MM.1S (cell line): ENCODE data around the gene LFNG.

Experiments
- DNase-seq: peaks from one replicate; pipeline ENCODE4 v3.0.0-alpha.2; 2015
- H2AFZ ChIP-seq: fragments of 300-600 bp; sonication (generic); 2 replicates; pipeline ENCODE4 v1.6.0; 2016; ENCODE audit warnings: antibody characterized with exemption, low read length
- H3F3A ChIP-seq: fragments of 300-600 bp; sonication (generic); 2 replicates; pipeline ENCODE4 v1.6.1; 2016; ENCODE audit warnings: mild to moderate bottlenecking, antibody characterized with exemption, low read length, moderate library complexity, mixed read lengths; ENCODE audit not compliant: insufficient read depth
- H3K27ac ChIP-seq: fragments of 300-600 bp; sonication (generic); 2 replicates; pipeline ENCODE4 v1.5.1; 2016; ENCODE audit warnings: mild to moderate bottlenecking, low read length
- H3K27me3 ChIP-seq: fragments of 300-600 bp; sonication (generic); replicated peaks from 2 replicates; pipeline ENCODE4 v1.6.0; 2016; ENCODE audit warnings: low read length; ENCODE audit not compliant: insufficient read depth
- H3K36me3 ChIP-seq: fragments of 300-600 bp; sonication (generic); replicated peaks from 2 replicates; pipeline ENCODE4 v1.6.1; 2016; ENCODE audit warnings: mild to moderate bottlenecking, low read length, mixed read lengths; ENCODE audit not compliant: insufficient read depth
- H3K4me1 ChIP-seq: fragments of 300-600 bp; sonication (generic); 2 replicates; pipeline ENCODE4 v1.6.1; 2016; ENCODE audit warnings: low read length, mixed read lengths
- H3K4me2 ChIP-seq: fragments of 300-600 bp; sonication (generic); 2 replicates; pipeline ENCODE4 v1.6.0; 2016; ENCODE audit warnings: low read depth, low read length
- H3K4me3 ChIP-seq: fragments of 300-600 bp; sonication (generic); 2 replicates; pipeline ENCODE4 v1.5.1; 2016; ENCODE audit warnings: low read length, mixed read lengths
- H3K79me2 ChIP-seq: fragments of 300-600 bp; sonication (generic); 2 replicates; pipeline ENCODE4 v1.6.1; 2016; ENCODE audit warnings: mixed run types, low read length, mixed read lengths
- H3K9ac ChIP-seq: fragments of 300-600 bp; sonication (generic); 2 replicates; pipeline ENCODE4 v1.6.1; 2016; ENCODE audit warnings: low read length, mixed read lengths
- H3K9me2 ChIP-seq: fragments of 300-600 bp; sonication (generic); replicated peaks from 2 replicates; pipeline ENCODE4 v1.6.1; 2016; ENCODE audit warnings: mild to moderate bottlenecking, low read length, mixed read lengths; ENCODE audit not compliant: insufficient read depth
- H3K9me3 ChIP-seq: fragments of 300-600 bp; sonication (generic); replicated peaks from 2 replicates; pipeline ENCODE4 v1.6.1; 2016; ENCODE audit warnings: mild to moderate bottlenecking, low read length, mixed read lengths; ENCODE audit not compliant: insufficient read depth
- H4K20me1 ChIP-seq: fragments of 300-600 bp; sonication (generic); 2 replicates; pipeline ENCODE4 v1.6.1; 2016; ENCODE audit warnings: mild to moderate bottlenecking, low read length, moderate library complexity, mixed read lengths; ENCODE audit not compliant: insufficient read depth
- CTCF ChIP-seq: fragments of 300-600 bp; sonication (generic); IDR thresholded peaks from 2 replicates; pipeline ENCODE4 v1.5.1; 2016; ENCODE audit warnings: antibody characterized with exemption, low read length, mixed read lengths
- EZH2 ChIP-seq: fragments of 300-600 bp; sonication (generic); optimal IDR thresholded peaks from 2 replicates; pipeline ENCODE3; 2017; ENCODE audit warnings: low read depth, mild to moderate bottlenecking, antibody characterized with exemption, low read length, mixed read lengths
- EZH2phosphoT487 ChIP-seq: fragments of 300-600 bp; sonication (generic); IDR thresholded peaks from 2 replicates; pipeline ENCODE4 v1.6.1; 2018; ENCODE audit warnings: antibody characterized with exemption, low read length

The LFNG gene

DNA sequence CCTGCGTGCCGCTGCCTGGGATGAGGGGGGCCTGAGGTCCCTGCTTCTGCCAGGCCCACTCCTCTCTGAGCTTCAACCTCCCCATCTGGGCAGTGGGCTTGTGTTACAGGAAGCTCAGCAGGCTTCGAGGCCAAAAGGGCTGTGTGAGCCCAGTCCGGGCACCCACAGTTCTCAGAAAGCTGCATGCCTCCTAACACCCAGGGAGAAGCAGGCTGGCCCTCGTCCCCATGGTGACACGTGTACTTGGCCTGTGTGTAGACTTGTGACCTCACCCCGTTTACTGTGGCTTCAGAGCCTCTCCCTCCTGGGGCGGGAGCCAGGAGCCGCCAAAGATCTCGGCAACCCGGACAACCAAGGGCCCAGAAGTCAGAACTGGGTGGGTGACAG is 41.2 kb upstream of the LFNG start:
- H3F3A ChIP-seq = no peaks in the 10 kb centered on the region
- H3K36me3 ChIP-seq = no peaks in the 10 kb centered on the region
- no peaks in the 10 kb centered on the region for H4K20me1 ChIP-seq
- no peaks in the 10 kb centered on the region for H3K9me3 ChIP-seq
- no peak overlapping the region for H3K27ac ChIP-seq
- peaks cover 74% of the 10 kb centered on the region for H3K27me3 ChIP-seq
- H3K79me2 ChIP-seq = no peaks in the 10 kb centered on the region
- H3K4me3 ChIP-seq = no peak overlapping the region
- no peak for DNase-seq
- H3K9ac ChIP-seq = no peak overlapping the region
- H3K4me1 ChIP-seq = no peaks in the 10 kb centered on the region
- no peak overlapping the region for H3K4me2 ChIP-seq
- no peak overlapping the region for H2AFZ ChIP-seq
- H3K9me2 ChIP-seq = no peaks in the 10 kb centered on the region
- no peak for TF ChIP-seq CTCF
- no peak for TF ChIP-seq EZH2
- TF ChIP-seq EZH2phosphoT487 = no peak

GRCh38 chr7:2478800-2479199 is 40.8 kb upstream of the LFNG start:
- Histone ChIP-seq H4K20me1 (no peaks in the 10 kb centered on the region), H3K27ac (no peak overlapping the region), H3K4me2 (no peak overlapping the region), H3K9ac (no peak overlapping the region), H3K9me2 (no peaks in the 10 kb centered on the region), H3K4me3 (no peak overlapping the region), H3K9me3 (no peaks in the 10 kb centered on the region), H3K4me1 (no peaks in the 10 kb centered on the region), H3F3A (no peaks in the 10 kb centered on the region), H2AFZ (no peak overlapping the region), H3K27me3 (peaks cover 74% of the 10 kb centered on the region), H3K36me3 (no peaks in the 10 kb centered on the region), H3K79me2 (no peaks in the 10 kb centered on the region)
- TF ChIP-seq EZH2phosphoT487 (no peak), CTCF (no peak), EZH2 (no peak)
- DNase-seq = no peak

GRCh38 chr7:2479276-2480069 is 40.1 kb upstream of the LFNG start:
- Histone ChIP-seq H3K27ac (no peak overlapping the region), H3K9ac (no peak overlapping the region), H3K27me3 (peaks cover 75% of the 10 kb centered on the region), H3K36me3 (no peaks in the 10 kb centered on the region), H3F3A (no peaks in the 10 kb centered on the region), H3K4me1 (no peaks in the 10 kb centered on the region), H3K9me3 (no peaks in the 10 kb centered on the region), H4K20me1 (no peaks in the 10 kb centered on the region), H3K4me2 (no peak overlapping the region), H2AFZ (no peak overlapping the region), H3K79me2 (no peaks in the 10 kb centered on the region), H3K9me2 (no peaks in the 10 kb centered on the region), H3K4me3 (no peak overlapping the region)
- TF ChIP-seq EZH2 (no peak), EZH2phosphoT487 (no peak), CTCF (no peak)
- no peak for DNase-seq
